DMS114 treated with DMSO at 0.1 percent for 48 hours (cell line): ENCODE data around the gene MSANTD7.

Experiments
- DNase-seq: peaks from one replicate; lab custom pipeline; 2025; ENCODE audit not compliant: unreplicated experiment; lab: John Stamatoyannopoulos, UW

The MSANTD7 gene

DNA sequence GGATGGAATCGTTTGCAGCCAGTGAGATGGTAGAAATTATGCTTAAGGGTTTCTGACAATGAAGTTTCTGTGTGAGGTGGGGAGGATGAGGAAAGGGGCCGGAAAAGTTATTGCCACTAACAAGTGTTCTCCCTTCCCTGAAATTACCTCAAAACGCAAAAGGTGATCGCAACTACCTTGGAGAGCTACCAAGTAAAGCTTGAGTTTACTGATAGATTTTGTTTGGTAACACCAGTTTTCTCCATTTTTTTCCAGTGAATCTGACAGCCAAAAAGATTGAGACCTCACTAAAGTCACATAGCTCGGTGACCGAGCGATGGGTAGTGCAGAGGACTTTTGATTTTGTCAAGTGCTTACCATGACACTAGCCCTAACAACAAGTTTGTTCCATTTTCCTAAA lies 42.1 kb downstream of the MSANTD7 start:
- no peak for DNase-seq

DNA sequence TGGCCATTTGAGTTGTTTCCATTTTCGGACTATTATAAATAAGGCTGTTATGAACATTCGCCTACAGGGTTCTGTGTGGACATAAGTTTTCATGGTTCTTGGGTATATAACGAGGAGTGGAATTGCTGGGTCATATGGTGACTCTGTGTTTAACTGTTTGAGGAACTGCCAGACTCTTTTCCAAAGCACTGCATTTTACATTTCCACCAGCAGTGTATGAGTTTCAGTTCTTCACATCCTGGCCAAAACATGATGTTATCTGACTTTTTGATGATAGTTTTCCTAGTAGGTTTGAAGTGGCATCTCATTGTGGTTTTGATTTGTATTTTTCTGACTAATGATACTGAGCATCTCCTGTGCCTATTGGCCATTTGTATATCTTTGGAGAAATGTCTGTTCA lies 46.0 kb downstream of the MSANTD7 start:
- DNase-seq, result no peak
